ENCODE measurements around the gene KAT6B.
"Not testable (repeated sequence)": the region's sequence is repeated elsewhere in the genome, so short reads cannot be mapped to it uniquely, and the experiment has no call there.

The KAT6B gene

DNA sequence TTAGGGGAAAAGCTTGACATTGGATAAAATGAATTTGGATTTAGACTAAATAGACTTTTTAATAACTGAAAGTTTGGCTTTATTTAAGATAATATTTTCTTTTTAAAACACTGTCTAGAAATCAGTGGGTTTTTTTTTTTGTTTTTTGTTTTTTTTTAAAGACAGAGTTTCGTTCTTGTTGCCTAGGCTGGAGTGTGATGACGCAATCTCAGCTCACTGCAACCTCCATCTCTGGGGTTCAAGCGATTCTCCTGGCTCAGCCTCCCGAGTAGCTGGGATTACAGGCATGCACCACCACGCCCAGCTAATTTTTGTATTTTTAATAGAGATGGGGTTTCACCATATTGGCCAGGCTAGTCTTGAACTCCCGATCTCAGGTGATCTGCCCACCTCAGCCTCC is 66.9 kb downstream of the KAT6B start:
- FAIRE-seq: not testable (repeated sequence)

DNA sequence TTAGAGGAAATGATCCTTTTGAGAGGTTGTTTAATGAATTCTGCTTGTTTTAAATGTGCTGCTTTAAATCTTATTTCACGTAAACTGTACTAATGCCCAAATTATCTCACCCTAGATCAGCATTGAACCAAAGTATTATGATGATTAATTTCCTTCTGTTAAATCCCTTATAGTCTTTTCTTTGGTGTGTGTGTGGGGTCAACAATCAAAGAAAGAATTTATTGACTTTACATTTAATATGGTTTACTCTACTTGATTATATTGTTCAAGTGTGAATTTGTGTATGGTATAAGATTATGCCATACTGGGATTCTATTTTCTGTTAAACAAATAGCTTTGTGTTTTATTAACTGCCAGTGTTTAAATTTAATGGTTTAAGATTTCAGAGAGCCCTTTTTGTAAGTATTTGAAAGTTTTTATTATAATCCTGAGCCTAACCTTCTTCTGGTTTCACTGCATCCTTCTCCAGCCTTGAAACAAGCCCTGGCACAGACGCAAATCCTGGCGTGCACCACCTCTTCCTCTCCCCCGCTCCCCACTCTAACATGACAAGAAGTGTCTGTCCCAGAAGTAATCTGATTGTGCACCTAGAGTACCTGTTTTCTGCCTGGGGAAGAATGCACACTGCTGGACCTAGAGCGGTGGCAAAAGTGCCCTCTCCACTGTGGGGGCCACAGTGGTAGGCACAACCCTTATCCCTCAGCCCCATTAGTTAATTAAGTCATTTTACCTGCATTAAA is 70.6 kb downstream of the KAT6B start:
- no peak for FAIRE-seq

DNA sequence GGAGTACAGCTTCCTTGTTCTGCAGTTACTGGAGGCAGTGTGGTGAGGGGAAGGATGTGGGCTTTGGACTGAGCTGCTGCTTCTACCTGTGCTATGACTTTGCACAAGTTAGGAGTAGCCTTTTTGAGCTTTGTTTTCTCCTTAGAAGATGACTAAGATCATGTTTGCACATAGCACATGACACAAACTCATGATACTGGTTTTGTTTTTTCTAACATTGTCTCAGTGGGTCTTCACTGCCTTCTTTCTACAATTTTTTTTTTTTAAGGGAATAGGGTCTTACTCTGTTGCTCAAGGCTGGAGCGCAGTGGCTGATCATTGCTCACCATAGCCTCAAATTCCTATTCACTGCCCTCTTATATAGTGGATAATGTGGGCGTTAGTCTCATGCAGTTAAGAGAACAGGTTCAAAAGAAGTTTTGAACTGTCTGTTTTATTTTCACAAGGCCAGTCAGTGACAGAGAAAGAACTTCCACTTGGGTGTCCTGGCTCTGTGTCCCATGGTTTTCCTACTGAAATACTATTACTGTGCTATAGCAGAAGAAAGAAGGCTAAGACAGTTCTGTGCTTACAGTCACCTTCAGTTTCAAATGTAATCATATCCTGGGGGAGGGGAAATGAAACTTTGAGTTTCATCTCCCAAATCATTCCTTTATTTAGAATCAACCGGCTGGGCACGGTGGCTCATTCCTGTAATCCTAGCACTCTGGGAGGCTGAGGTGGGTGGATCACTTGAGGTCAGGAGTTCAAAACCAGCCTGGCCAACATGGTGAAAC is 72.0 kb downstream of the KAT6B start:
- no peak for FAIRE-seq

DNA sequence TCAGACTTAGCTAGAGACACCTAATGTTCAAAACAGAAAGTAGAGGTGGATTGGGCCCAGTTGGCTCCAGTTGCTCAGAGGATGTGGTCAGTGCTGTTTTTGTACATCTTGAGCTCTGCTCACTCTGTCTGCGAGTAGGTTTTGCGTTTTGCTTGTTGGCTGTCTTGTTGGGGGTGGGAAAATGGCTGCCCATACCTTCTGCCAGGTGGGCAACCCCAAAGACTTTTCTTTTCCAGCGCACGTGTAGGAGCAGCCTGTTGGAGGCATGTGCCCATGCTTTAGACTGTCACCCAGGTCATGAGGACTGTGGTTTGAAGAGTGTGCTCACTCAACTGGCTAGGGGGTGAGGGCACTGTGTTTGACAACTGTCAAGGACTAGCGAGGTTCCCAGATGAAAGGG is 73.9 kb downstream of the KAT6B start:
- no peak for FAIRE-seq

- FAIRE-seq: no peak
Measured at GRCh38 chr10:74901301-74901700, 74.9 kb downstream of the KAT6B start.

GRCh38 chr10:74901867-74902450 is 75.6 kb downstream of the KAT6B start:
- no peak for FAIRE-seq

DNA sequence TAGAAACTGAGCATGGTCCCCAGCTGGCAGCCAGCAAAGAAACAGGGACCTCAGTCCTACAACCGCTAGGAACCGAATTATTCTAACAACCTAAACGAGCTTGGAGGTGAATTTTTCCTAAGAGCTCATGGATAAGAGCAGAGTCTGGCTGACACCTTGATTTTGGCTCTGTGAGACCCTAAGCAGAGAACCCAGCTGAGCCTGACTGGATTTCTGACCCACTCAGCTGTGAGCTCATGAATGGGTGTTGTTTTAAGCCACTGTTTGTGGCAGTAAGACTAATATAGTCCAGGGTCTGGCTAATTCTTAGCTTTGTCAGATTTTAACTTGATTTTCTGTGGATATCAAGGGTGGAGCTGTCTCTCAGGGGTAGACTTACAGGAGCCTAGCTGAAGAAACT is 77.1 kb downstream of the KAT6B start:
- FAIRE-seq: no peak

DNA sequence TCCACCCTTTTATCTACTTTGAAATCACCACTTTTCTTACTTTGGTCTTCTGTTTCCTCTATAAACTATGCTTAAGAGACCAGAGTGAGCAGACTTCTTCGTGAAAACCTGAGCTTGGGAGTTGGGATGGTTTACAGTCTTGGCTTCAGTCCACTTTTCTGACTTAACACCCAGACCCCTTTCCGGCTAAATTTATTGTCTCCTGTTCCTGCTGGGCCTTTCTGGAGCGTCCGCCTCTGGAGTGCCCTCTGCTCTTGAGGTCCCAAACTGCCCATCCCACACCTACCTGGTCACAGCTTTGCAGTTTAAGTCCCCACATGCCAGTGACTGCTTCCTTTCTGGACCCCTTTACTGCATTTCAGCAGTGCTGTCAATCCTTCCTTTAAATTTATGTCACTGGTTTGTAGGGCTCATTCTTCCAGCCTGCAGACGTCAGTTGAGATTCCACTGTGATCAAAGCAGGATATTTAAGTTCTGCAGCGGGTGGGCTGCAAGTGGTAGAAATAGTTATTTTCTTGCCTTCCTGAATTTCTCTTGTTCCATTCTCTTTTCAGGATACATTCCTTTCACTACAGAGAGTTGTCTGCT is 80.3 kb downstream of the KAT6B start:
- no peak for FAIRE-seq

DNA sequence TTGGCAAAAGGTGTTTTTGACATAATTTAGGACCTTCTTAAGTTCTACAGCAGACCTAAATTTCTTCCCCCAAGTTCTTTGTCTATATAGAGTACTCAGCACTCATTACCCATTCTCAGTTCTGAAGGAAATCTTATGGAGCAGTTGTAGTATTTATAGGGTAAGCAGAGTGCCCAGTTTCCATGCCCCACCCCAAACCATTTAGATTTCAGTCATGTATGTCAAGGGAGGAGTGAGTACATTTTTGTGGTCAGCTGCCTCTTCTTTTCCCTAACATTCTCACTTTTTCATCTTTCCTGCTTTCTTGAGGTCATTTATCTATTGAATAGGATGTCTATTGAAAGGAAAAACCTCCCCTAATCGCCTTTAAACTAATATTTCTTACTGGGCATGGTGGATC is 83.3 kb downstream of the KAT6B start:
- no peak for FAIRE-seq

DNA sequence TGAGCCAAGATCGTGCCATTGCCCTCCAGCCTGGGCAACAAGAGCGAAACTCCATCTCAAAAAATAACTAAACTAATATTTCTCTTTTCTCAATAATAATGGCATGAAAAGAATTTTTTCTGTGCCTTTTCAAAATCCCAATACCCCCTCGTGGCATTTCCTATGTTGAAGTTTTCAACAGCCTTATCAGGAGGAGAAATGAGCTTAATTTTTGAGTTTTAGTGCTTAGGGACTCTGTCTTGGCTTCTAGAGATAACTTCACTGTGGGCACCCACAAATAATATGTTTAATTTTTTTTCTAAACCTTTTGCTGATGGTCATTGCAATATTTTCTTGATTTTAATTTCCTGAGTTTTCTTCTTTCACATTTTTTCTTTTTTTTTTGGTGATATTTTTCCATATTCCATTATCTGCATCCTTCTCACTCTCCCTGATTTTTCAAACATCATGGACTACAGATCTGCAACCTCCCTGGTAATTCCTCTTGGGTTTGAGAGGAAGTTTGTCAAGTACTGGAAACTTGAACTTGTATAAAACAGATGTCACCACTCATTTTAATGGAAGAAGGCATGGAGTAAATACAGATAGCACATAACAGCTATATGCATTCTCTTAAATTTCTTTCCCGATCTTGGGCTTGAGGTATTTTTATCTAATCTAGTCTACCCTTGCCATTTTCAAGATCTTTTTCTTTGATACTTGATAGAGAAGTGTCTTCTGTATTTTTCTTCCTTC is 84.0 kb downstream of the KAT6B start:
- FAIRE-seq: no peak

- FAIRE-seq: no peak
Measured at GRCh38 chr10:74910976-74911350, 84.6 kb downstream of the KAT6B start.

DNA sequence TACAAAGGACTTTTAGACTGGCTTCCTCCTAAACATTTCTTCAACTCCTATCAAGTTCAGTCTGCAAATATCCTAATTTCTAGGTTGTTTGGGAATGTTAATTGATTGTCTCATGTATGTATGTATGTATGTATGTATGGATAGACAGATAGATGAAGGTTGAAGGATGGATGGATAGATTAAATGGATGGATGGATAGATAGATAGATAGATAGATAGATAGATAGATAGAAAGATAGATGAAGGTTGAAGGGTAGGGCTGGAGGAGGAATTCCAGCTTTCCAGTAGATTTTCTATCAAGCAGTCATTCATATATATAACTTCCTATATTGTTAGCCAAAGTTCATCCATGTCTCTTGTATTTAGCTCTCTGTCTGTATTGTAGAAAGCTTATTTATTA is 85.8 kb downstream of the KAT6B start:
- no peak for FAIRE-seq

- no peak for FAIRE-seq
Measured at GRCh38 chr10:74912682-74913081, 86.3 kb downstream of the KAT6B start.

GRCh38 chr10:74913377-74913979 is 87.1 kb downstream of the KAT6B start:
- no peak for FAIRE-seq

DNA sequence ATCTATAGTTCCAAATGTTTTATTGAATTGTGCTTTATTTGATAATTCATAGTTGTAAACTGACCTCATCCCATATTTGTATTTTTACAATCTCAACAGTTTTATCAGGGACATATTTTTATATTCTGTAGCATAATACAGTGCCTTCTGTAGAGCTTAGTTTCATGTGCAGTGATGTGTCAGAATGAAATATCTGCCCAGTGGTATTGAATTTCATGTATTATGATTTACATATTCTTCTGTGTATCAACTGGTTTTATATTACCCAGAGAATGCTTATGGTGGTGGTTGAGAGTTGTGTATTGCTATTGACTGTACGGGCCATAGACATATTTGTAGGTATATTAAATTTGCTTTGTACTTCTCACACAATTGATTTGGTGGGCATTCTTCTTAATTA is 89.9 kb downstream of the KAT6B start:
- no peak for FAIRE-seq

- no peak for FAIRE-seq
Measured at GRCh38 chr10:74917481-74918077, 91.2 kb downstream of the KAT6B start.

DNA sequence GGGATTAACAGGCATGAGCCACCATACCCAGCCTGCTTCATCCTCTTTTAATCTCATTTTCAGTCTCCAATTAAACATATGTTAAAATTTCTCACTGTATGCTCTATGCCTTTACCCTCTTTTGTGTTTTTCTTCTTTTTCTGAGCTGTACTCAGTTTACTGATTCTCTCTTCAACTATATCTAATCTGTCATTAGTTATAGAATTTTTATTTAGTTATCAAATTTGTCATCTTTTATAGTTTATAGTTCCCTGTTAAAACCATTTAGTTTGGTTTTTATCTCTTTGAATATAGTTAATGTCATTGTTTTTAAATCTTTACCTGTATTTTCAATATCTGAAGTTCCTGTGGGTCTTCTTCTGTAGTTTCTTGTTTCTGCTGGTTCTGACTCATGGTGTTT is 93.3 kb downstream of the KAT6B start:
- FAIRE-seq: no peak

DNA sequence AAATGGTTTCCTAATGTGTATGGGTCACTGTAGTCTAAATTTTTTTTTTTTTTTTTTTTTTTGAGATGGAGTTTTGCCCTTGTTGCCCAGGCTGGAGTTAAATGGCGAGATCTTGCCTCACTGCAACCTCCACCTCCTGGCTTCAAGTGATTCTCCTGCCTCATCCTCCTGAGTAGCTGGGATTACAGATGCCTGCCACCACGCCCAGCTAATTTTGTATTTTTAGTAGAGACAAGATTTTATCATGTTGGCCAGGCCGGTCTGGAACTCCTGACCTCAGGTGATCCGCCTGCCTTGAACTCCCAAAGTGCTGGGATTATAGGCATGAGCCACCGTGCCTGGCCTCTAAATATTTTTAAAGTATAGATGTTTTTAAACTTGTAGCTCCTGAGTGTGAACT is 94.7 kb downstream of the KAT6B start:
- FAIRE-seq: not testable (repeated sequence)

- no peak for FAIRE-seq
Measured at GRCh38 chr10:74921744-74922143, 95.3 kb downstream of the KAT6B start.

DNA sequence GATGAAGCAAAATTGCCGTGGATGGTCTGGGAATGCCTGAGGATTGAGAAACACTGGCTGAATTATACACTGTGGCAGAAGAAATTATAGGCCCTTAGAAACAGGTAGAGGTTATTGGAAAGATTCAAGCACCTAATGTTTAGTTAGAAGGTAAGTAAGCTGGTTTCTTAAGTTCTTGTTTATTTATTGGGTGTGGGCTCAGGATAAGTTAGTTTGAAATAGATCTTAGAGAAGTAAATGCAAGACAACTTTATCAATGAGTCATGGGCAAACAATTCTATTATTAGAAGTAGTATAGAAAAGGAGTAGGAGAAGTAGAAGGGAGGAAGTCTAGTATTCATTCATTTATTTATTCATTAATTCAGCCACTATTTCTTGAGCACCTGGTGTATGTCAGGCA is 96.5 kb downstream of the KAT6B start:
- FAIRE-seq: no peak

GRCh38 chr10:74923556-74923955 is 97.2 kb downstream of the KAT6B start:
- no peak for FAIRE-seq

DNA sequence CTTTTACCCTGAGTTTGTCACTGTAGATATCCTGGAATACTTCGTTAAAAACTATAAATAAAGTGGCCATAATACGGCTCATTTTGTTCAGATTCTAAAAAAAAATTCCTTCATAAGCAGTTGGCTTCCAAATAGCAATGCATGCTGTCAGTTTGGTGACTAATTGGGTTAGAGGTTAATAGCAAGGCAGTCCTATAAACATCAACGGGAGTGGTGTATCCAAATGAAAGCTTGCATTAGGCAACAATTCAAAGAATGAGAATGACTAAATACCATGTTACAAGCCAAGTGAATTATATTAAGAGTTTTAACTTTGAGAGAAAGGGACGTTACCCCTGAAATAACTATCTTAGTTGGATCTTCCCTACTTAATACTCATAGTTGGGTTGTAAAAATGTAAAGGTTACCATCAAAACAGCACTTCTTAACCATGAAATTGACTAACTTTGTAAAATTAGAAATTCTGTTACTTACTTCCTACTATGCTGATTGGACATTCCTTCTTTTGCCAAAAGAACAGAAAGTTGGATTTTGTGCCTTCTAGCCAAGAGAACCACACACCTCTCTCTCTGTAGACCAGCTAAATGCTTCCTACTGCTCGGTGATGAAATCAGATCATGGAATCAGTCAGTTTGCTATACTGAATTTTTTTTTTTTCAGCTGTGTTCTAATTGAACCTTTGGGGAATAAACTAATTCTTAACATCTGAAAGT is 98.0 kb downstream of the KAT6B start:
- FAIRE-seq: no peak
